AG09309 (cell line): ENCODE data around the gene LRRC25.

Experiments
- DNase-seq: peaks from one replicate; pipeline ENCODE4 v3.0.0-alpha.2; 2010; ENCODE audit warnings: low read depth
- H3K4me3 ChIP-seq: 2 replicates; pipeline ENCODE4 v1.5.1; 2011; ENCODE audit warnings: mild to moderate bottlenecking, low read depth, low read length, moderate library complexity; ENCODE audit not compliant: control insufficient read depth
- CTCF ChIP-seq: IDR thresholded peaks from 2 replicates; pipeline ENCODE4 v1.5.1; 2011; ENCODE audit warnings: mild to moderate bottlenecking, low read depth, low read length, inconsistent platforms; ENCODE audit not compliant: insufficient read depth, control insufficient read depth; ENCODE audit errors: missing control alignments

The LRRC25 gene

DNA sequence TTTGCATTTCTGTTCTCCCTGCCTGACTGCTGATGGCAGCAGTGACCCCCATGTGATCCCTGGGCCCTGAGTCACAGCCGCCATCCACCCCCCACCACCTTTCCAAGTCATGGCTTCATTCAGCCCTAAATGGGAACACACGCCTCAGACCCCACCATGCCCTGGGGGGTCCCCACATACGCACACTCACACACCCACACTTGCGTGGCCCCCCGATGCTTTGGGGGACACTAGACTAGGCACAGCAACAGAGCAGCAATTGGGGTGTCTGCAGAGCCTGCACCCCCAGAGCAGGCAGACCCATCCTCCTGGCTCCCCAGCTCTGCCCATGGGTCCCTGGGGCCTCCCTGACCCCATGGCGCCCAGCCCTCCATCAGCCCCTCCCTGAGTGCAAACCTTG is 46.0 kb upstream of the LRRC25 start:
- TF ChIP-seq CTCF, result no peak
- H3K4me3 ChIP-seq, result no peak overlapping the region
- no peak for DNase-seq

GRCh38 chr19:18442941-18443340 is 45.5 kb upstream of the LRRC25 start:
- DNase-seq, result no peak
- no peak overlapping the region for H3K4me3 ChIP-seq
- no peak for TF ChIP-seq CTCF

DNA sequence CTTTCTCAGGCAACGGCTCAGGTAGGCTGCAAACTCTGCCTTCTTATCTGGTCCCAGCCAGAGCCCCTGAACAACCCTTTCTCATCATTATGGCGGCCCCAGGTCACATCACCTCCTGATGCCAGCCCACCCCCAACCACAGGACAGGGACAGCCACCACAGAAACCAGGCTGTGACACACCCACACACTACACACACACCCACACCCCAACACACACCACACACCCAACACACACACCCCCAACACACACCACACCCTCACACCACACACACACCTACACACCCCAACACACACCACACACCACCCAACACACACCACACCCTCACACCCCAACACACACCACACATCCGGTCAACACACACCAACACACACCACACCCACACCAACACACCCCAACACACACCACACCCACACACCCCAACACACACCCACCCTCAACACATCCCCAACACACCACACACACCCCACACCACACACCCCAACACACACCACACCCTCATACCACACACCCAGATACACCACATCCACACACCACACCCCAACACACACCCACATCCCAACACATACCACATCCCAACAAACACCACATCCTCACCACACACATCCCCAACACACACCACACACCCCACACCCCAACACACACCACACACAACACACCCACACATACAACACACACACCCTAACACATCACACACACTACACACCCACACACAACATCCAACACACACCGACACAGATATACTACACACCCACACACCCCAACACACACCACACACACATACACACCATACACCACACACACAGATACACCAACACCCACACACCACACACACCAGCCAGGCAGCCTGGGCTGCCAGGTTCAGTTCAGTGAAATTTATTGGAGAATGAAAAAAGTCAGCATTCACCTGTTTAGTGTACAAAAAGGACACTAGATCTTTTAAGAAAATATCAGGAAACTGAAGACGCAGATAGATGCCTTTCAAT is 44.7 kb upstream of the LRRC25 start:
- TF ChIP-seq CTCF, result no peak
- no peak for DNase-seq
- H3K4me3 ChIP-seq, result no peak overlapping the region

DNA sequence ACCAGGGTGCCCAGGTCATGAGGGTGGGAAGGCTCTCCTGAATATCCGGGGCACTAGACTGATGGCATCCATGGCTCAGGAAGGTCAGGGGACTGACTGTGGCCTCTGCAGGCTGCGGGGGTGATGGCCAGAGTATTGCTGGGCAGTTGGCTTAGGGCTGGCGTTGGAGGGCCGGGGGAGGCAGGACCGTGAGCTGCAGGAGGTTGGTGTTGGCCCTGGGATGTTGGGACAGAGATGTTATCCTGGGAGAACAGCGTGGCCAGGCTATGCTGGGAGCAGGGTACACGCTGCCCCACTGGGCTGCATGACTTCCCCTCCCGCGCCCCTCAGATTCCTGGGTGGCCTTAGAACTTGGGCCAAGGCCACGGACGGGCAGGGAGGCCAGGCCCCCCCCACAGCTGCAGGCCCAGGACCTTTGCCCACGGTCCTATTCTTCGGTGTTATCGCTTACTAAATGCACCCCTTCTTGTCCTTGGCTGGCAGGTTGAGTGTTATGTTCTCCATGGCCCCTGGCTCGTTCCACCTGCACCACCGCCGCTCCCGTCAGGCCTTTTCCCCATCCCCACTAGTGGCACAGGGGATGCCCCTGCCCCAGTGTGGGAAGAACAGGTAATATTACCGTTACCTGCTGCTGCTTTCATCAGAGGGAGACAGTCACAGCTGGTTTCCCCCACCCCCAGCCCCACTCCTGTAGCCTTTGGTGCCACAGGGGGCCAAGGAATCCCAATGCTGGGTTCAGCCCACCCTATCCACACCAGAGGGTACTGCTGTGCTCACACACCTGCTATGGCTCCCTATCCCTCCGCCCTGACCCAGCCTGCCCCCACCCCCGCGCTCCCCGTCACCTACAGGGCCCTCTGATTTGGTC is 43.7 kb upstream of the LRRC25 start:
- TF ChIP-seq CTCF, result no peak

GRCh38 chr19:18440415-18440877 is 43.0 kb upstream of the LRRC25 start:
- DNase-seq, result no peak
- peak; percentile 25 for TF ChIP-seq CTCF
- no peak overlapping the region for H3K4me3 ChIP-seq

More for the DNA sequence above, 43.7 kb upstream of the LRRC25 start:
- DNase-seq, result no peak
- H3K4me3 ChIP-seq, result no peak overlapping the region

DNA sequence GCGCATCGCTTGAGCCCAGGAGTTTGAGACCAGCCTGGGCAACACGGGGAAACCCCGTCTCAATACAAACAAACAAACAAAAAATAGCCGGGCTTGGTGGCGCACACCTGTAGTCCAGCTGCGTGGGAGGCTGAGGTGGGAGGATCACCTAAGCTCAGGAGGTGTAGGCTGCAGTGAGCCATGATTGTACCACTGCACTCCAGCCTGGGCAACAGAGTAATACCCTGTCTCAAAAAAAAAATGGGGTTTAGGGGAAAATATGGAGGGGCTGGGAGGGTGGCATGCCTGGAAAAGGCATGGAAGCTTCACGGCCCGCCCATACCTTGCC is 42.5 kb upstream of the LRRC25 start:
- DNase-seq, result no peak
- no peak overlapping the region for H3K4me3 ChIP-seq
- TF ChIP-seq CTCF, result no peak
